Hepatocyte (in vitro differentiated cells): ENCODE measurements around the gene EFL1. TPM values are rescaled to one million over a fixed set of nuclear protein-coding genes. Genes with fewer than 3 reads are reported as not detected.
A peak's percentile ranks its signal among the peaks of the same experiment; 100 is the strongest.

Experiments used
- DNase-seq: peaks from one replicate; pipeline ENCODE4 v3.0.0-alpha.2; 2016; ENCODE audit warnings: low spot score
- H2AFZ ChIP-seq: fragments of 200-600 bp; sonication (generic); 2 replicates; pipeline ENCODE4 v1.6.0; 2016; ENCODE audit warnings: antibody characterized with exemption, mild to moderate bottlenecking
- H3K27ac ChIP-seq: fragments of 200-600 bp; sonication (generic); 2 replicates; pipeline ENCODE4 v1.5.1; 2016; ENCODE audit warnings: mild to moderate bottlenecking
- H3K27me3 ChIP-seq: fragments of 200-600 bp; sonication (generic); 2 replicates; pipeline ENCODE4 v1.6.1; 2016
- H3K36me3 ChIP-seq: fragments of 200-600 bp; sonication (generic); replicated peaks from 2 replicates; pipeline ENCODE4 v1.5.1; 2016; ENCODE audit warnings: low read depth; ENCODE audit not compliant: insufficient read depth
- H3K4me1 ChIP-seq: fragments of 200-600 bp; sonication (generic); 2 replicates; pipeline ENCODE4 v1.5.1; 2016; ENCODE audit warnings: mild to moderate bottlenecking, moderate library complexity; ENCODE audit not compliant: insufficient read depth
- H3K4me2 ChIP-seq: fragments of 200-600 bp; sonication (generic); 2 replicates; pipeline ENCODE4 v1.6.0; 2016
- H3K4me3 ChIP-seq: fragments of 200-600 bp; sonication (generic); 2 replicates; pipeline ENCODE4 v1.5.1; 2016; ENCODE audit warnings: mild to moderate bottlenecking
- H3K79me2 ChIP-seq: fragments of 200-600 bp; sonication (generic); 2 replicates; pipeline ENCODE4 v1.6.0; 2017; ENCODE audit warnings: mild to moderate bottlenecking
- H3K9me2 ChIP-seq: fragments of 200-600 bp; sonication (generic); replicated peaks from 2 replicates; pipeline ENCODE4 v1.6.0; 2017; ENCODE audit warnings: mild to moderate bottlenecking; ENCODE audit not compliant: insufficient read depth
- H3K9me3 ChIP-seq: fragments of 200-600 bp; sonication (generic); 2 replicates; pipeline ENCODE4 v1.5.1; 2016; ENCODE audit warnings: low read depth, mild to moderate bottlenecking
- H4K20me1 ChIP-seq: fragments of 200-600 bp; sonication (generic); 2 replicates; pipeline ENCODE4 v1.6.0; 2016; ENCODE audit warnings: mild to moderate bottlenecking; ENCODE audit not compliant: insufficient read depth, poor library complexity, severe bottlenecking
- EZH2 ChIP-seq: fragments of 200-600 bp; sonication (generic); IDR thresholded peaks from 2 replicates; pipeline ENCODE4 v1.6.1; 2016; ENCODE audit warnings: antibody characterized with exemption, mild to moderate bottlenecking, borderline replicate concordance
- EZH2phosphoT487 ChIP-seq: fragments of 200-600 bp; sonication (generic); IDR thresholded peaks from one replicate; pipeline ENCODE4 v1.6.1; 2018; ENCODE audit warnings: antibody characterized with exemption, mild to moderate bottlenecking, low read depth, moderate library complexity; ENCODE audit not compliant: unreplicated experiment, severe bottlenecking
- WGBS: methylation state at CpG from one replicate; pipeline ENCODE4 v1.1.6; 2016; ENCODE audit warnings: low lambda C conversion rate; ENCODE audit errors: missing lambda C conversion rate; 5-methylcytosine and 5-hydroxymethylcytosine counted together
- polyA plus RNA-seq: library from polyadenylated mRNA; unstranded; fragments of >200 nt; fragmentation: Nextera tagmentation; extraction: Ambion mirVana; gene quantifications from 2 replicates; pipeline ENCODE4 v1.2.1, GENCODE V29; 2016
- total RNA-seq: library from RNA; depleted of rRNA; stranded (reverse); fragments of >200 nt; gene quantifications from 2 replicates; pipeline ENCODE4 v1.2.3, GENCODE V29; 2014
- TF ChIP-seq, protein P1 (sequence below): fragments of 200-600 bp; sonication (generic); IDR thresholded peaks from 2 replicates; pipeline ENCODE4 v1.5.1; 2016; ENCODE audit warnings: antibody characterized with exemption, mild to moderate bottlenecking; ENCODE audit not compliant: poor library complexity

EFL1 gene
- total and polyA plus RNA-seq, 2 experiments from 2014 or later = 11.6 to 19.0 TPM

DNA sequence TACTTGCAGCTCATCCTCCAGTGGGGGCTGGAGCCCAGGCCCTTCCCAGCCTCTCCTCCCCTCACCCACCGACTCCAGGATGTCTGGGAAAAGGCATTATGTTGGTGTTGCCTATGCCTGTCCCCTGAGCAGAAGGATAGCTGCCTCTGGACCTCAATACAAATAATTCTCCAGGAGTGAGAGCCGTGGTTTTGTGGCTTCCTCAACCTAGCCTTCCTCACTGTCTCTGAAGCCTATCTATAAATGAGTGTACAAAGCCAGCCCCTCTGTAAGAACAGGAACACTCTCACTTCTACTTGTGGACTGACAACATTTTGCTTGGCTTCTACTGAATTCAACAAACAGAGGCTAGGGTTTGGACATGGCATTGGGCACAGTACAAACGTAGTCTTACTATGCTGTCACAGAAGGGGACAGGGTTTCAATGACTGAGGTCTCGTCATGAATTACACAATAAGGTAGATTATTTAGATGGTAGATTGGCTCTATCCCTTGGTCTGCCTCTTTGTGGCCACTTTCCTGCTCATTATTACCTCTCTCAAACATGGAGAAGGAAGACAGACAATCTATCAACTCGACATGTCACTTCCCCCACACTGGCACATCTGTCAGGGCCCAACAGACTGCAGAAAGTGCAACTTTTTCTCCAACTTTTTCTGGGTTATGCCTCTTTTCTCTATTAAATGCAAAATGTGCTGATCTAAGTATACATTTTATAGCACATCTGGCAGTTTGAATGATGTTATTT lies 134.0 kb downstream of the EFL1 start:
- H4K20me1 ChIP-seq = no peaks in the 10 kb centered on the region
- H2AFZ ChIP-seq = no peak overlapping the region
- TF ChIP-seq, protein P1, sequence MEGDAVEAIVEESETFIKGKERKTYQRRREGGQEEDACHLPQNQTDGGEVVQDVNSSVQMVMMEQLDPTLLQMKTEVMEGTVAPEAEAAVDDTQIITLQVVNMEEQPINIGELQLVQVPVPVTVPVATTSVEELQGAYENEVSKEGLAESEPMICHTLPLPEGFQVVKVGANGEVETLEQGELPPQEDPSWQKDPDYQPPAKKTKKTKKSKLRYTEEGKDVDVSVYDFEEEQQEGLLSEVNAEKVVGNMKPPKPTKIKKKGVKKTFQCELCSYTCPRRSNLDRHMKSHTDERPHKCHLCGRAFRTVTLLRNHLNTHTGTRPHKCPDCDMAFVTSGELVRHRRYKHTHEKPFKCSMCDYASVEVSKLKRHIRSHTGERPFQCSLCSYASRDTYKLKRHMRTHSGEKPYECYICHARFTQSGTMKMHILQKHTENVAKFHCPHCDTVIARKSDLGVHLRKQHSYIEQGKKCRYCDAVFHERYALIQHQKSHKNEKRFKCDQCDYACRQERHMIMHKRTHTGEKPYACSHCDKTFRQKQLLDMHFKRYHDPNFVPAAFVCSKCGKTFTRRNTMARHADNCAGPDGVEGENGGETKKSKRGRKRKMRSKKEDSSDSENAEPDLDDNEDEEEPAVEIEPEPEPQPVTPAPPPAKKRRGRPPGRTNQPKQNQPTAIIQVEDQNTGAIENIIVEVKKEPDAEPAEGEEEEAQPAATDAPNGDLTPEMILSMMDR = no peak
- H3K36me3 ChIP-seq = no peaks in the 10 kb centered on the region
- WGBS = 64% methylated on average over 5 of the region's 5 CpGs
- H3K4me1 ChIP-seq = peaks cover 8% of the 10 kb centered on the region
- peak overlapping the region; percentile 19 for H3K27ac ChIP-seq
- H3K4me3 ChIP-seq = no peak overlapping the region
- no peaks in the 10 kb centered on the region for H3K9me3 ChIP-seq
- H3K79me2 ChIP-seq = no peaks in the 10 kb centered on the region
- H3K27me3 ChIP-seq = no peaks in the 10 kb centered on the region
- no peaks in the 10 kb centered on the region for H3K9me2 ChIP-seq
- DNase-seq = no peak
- no peak overlapping the region for H3K4me2 ChIP-seq

DNA sequence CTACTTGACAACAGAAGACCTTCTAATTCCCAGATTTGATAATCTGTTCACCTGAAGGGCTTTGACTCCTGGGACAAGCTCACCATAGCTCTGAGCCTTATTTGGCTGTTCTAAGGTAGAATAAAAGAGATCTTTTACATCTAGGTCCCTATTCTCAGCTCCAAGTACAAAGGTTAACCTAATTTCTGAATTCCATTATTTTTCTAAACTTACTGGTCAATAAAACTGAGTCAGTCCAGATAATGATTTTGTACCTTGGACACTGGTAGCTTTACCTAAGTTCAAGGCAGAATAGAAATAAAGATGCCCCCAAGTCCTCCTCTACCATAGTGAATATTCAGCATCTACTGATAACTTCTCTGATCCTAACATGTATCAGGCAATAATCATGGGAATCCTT lies 135.0 kb downstream of the EFL1 start:
- Histone ChIP-seq H3K27me3 (no peaks in the 10 kb centered on the region), H2AFZ (no peak overlapping the region), H3K4me1 (peaks cover 8% of the 10 kb centered on the region), H3K9me2 (no peaks in the 10 kb centered on the region), H3K4me3 (no peak overlapping the region), H3K9me3 (no peaks in the 10 kb centered on the region), H4K20me1 (no peaks in the 10 kb centered on the region), H3K27ac (no peak overlapping the region), H3K4me2 (no peak overlapping the region), H3K36me3 (no peaks in the 10 kb centered on the region), H3K79me2 (no peaks in the 10 kb centered on the region)
- DNase-seq = no peak
- TF ChIP-seq, protein P1 = no peak
- TF ChIP-seq EZH2 = no peak
- no peak for TF ChIP-seq EZH2phosphoT487

DNA sequence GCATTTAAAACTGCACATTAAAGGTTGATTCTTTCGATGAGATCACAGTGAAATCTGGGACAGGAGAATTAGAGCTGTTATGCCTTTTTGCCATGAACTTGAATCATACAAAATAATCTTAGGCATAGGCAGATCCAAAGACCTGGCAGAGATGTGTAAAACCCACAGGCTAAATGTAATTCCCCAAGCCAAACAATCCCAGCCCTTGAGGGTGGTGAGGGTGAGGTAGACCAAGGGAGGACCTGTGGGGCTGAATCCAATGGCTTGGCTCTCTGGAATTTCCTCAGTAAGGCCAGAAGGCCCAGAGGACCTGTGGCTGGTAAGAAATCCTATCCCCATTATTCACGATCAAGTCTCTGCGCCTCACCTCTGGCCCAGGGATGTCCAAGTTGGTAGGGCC lies 136.2 kb downstream of the EFL1 start:
- 97% methylated on average over 3 of the region's 3 CpGs for WGBS
- no peaks in the 10 kb centered on the region for H3K9me2 ChIP-seq
- no peaks in the 10 kb centered on the region for H3K27me3 ChIP-seq
- no peak overlapping the region for H3K27ac ChIP-seq
- TF ChIP-seq, protein P1 = no peak
- TF ChIP-seq EZH2 = no peak
- no peak overlapping the region for H2AFZ ChIP-seq
- peaks cover 11% of the 10 kb centered on the region for H3K4me1 ChIP-seq
- H3K4me3 ChIP-seq = no peak overlapping the region
- H3K4me2 ChIP-seq = no peak overlapping the region
- H3K79me2 ChIP-seq = no peaks in the 10 kb centered on the region
- no peaks in the 10 kb centered on the region for H3K9me3 ChIP-seq
- no peaks in the 10 kb centered on the region for H3K36me3 ChIP-seq
- no peaks in the 10 kb centered on the region for H4K20me1 ChIP-seq
- DNase-seq = no peak
